ENCODE results near the gene ARVCF. TPM values are rescaled to one million over a fixed set of nuclear protein-coding genes. Genes with fewer than 3 reads are reported as not detected.
"Not testable (repeated sequence)": the region's sequence is repeated elsewhere in the genome, so short reads cannot be mapped to it uniquely, and the experiment has no call there.

The ARVCF gene
- total RNA-seq, 2 experiments from 2014 or later = 0.50 to 0.70 TPM

DNA sequence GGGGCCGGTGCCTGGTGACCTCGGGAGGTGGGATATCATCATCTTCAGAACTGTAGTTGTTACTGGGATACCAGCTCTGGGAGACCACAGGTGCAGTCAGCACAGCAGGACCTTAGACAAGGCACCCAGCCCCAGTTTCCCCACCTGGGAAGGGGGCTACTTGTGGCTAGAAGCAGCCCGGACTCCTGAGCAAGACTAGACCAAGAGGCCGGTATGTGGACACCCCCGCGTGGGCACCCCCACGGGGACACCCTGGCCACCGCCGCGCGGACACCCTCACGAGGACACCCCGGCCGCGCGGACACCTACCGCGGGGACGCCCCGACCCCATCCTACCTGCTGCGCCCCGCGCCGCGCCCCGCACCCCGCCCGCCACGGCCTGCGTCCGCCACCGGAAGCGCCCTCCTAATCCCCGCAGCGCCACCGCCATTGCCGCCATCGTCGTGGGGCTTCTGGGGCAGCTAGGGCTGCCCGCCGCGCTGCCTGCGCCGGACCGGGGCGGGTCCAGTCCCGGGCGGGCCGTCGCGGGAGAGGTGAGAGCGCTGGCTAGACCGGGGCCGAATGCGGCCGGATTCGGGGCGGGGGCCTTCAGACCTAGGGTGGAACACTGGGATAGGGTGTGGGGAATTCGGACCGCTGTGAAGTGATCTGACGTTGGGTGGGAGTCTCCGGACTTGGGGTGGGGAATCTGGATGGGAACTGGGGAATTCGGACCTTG, 75.1 kb downstream of the ARVCF start, which contains the start of the genes COMT and TXNRD2:
Gene COMT, plus strand, starts transcription at position 408 of the 718 bp plus-strand sequence. CDS start 20,755 bp downstream, outside the sequence.
Gene TXNRD2, minus strand, starts transcription at position 454 of the 718 bp plus-strand sequence. Its CDS starts 15 bp downstream, at position 439.
- no peaks in the 10 kb centered on the region for H3K27me3 Mint-ChIP-seq
- peak within 1 kb of the TSS; percentile 96 for H3K27ac Mint-ChIP-seq
- H3K36me3 Mint-ChIP-seq = peaks cover 6% of the 10 kb centered on the region
- peaks cover 22% of the 10 kb centered on the region for H3K4me1 Mint-ChIP-seq
- peaks cover 2% of the 10 kb centered on the region for H3K9me3 Mint-ChIP-seq (ENCODE audit: low read depth)
- CTCF ChIA-PET = interaction anchor here (2.3 to 3.6 kb wide), 2 partner anchors 31 to 211 kb away, joined by 11 read pairs; no protein-coding TSS in a partner anchor
- peak within 1 kb of the TSS; percentile 96 for H3K4me3 Mint-ChIP-seq
- DNase-seq (peak; percentile 84), ATAC-seq (peak; percentile 95)

DNA sequence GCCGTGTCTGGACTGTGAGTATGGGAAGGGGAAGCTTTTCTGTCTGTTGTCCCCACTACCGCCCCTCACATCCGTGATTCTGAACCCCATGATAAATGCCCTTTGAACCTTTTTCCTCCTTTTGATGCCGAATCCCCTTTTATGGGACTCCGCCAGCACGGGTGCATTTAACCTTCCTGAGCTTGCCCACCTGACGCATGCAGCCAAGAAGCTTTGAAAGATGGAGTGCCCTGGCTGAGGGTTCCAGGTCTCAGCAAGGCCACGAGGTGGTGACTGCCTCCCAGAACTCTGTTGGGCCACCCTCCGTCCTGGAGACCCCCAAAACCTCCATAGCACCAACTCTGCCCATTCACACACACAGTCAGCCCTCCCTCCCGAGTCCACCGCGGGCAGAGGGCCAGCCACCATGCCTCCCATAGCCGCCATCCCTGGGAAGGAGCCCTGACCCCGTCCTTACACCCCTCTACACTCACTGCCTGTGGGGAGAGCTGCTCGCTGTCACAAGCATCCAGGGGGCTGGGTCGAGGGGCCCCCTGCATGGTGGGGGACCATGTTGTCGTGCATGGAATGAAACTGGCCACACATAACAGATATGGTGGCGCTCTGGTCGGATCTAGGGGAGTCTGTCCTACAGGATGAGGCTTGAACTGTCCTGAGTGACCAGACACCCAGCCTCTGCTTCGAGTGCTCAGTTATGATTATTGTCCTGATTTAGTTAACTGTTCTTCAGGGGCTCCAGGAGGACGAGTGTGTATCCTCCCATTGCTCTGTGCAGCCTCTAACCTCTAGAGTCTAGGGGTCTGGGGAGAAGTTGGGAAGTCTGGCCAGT, 75.9 kb downstream of the ARVCF start:
- DNase-seq (no peak), ATAC-seq (no peak)
- CTCF ChIA-PET = interaction anchor here (2.3 to 3.6 kb wide), 2 partner anchors 30 to 210 kb away, joined by 11 read pairs; no protein-coding TSS in a partner anchor

DNA sequence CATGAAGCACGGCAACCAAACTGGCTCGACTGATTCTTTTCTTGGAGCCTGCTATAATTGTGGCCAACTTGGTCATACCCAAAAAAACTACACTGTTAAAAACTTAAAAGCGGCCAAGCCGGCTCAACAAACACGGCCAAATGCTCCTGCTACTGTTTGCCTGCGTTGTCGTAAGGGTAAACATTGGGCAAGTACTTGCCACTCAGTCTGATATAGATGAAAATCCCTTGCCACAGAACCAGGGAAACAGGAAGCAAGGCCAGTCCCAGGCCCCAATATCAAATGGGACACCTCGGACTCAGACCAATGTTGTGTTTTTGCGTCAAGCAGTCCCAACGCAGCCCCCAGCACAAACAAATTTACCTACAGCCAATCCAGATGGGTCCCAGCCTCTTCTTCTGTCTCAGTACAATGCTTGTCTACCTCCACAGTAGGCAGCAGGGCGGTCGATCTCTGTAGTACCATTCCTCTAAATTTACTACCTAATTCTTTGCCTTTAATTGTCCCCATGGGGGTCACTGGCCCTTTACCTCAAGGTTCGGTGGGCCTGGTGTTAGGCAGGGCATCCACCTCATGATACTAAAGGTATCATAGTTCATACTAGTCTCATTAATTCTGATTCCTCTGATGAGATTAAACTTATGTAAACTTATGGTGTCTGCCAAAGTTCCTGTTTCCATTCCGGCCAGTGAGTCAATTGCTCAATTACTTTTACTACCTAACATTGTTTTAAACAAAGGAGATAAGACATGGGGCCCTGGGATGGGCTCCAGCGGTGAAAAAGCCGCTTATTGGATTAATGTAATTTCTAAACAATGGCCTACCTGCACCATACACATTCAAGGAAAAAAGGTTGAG, 78.8 kb downstream of the ARVCF start:
- ATAC-seq = no peak
- Mint-ChIP-seq H3K36me3 (peaks cover 16% of the 10 kb centered on the region), H3K4me3 (no peak overlapping the region), H3K27ac (no peak overlapping the region), H3K27me3 (no peaks in the 10 kb centered on the region), H3K9me3 (ENCODE audit: low read depth) (peaks cover 6% of the 10 kb centered on the region), H3K4me1 (peaks cover 10% of the 10 kb centered on the region)
- no peak for DNase-seq
- CTCF ChIA-PET = no interaction called here

More for the DNA sequence above, 75.9 kb downstream of the ARVCF start:
- peak overlapping the region; percentile 96 for H3K4me3 Mint-ChIP-seq
- H3K36me3 Mint-ChIP-seq = peaks cover 13% of the 10 kb centered on the region
- peak overlapping the region; percentile 96 for H3K27ac Mint-ChIP-seq
- peaks cover 6% of the 10 kb centered on the region for H3K9me3 Mint-ChIP-seq (ENCODE audit: low read depth)
- peaks cover 20% of the 10 kb centered on the region for H3K4me1 Mint-ChIP-seq
- H3K27me3 Mint-ChIP-seq = no peaks in the 10 kb centered on the region

GRCh38 chr22:19936513-19936912, 80.1 kb downstream of the ARVCF start:
- no peak overlapping the region for H3K4me3 Mint-ChIP-seq
- H3K27ac Mint-ChIP-seq = no peak overlapping the region
- CTCF ChIA-PET = no interaction called here
- no peaks in the 10 kb centered on the region for H3K27me3 Mint-ChIP-seq
- H3K4me1 Mint-ChIP-seq = peaks cover 5% of the 10 kb centered on the region
- peaks cover 16% of the 10 kb centered on the region for H3K36me3 Mint-ChIP-seq
- ATAC-seq (no peak), DNase-seq (no peak)
- peaks cover 6% of the 10 kb centered on the region for H3K9me3 Mint-ChIP-seq (ENCODE audit: low read depth)

GRCh38 chr22:19935123-19935718, 81.4 kb downstream of the ARVCF start:
- H3K27ac Mint-ChIP-seq; H3K9me3 Mint-ChIP-seq (ENCODE audit: low read depth); H3K27me3 Mint-ChIP-seq; H3K4me3 Mint-ChIP-seq; DNase-seq; H3K4me1 Mint-ChIP-seq; CTCF ChIA-PET; ATAC-seq: not testable (repeated sequence)
- H3K36me3 Mint-ChIP-seq = peaks cover 16% of the 10 kb centered on the region

GRCh38 chr22:19933341-19934241, 83.0 kb downstream of the ARVCF start:
- Mint-ChIP-seq H3K36me3 (peaks cover 16% of the 10 kb centered on the region), H3K27ac (no peak overlapping the region), H3K4me1 (no peaks in the 10 kb centered on the region), H3K9me3 (ENCODE audit: low read depth) (peaks cover 6% of the 10 kb centered on the region), H3K27me3 (no peaks in the 10 kb centered on the region), H3K4me3 (no peak overlapping the region)
- CTCF ChIA-PET = interaction anchor here (1.0 kb wide), 1 partner anchor 41 kb away, joined by 4 read pairs; no protein-coding TSS in a partner anchor
- no peak for DNase-seq
- ATAC-seq = no peak

- DNase-seq = no peak
- Mint-ChIP-seq H3K4me3 (no peak overlapping the region), H3K36me3 (peaks cover 16% of the 10 kb centered on the region), H3K27me3 (no peaks in the 10 kb centered on the region), H3K4me1 (no peaks in the 10 kb centered on the region), H3K9me3 (ENCODE audit: low read depth) (peaks cover 6% of the 10 kb centered on the region), H3K27ac (no peak overlapping the region)
- CTCF ChIA-PET = no interaction called here
- no peak for ATAC-seq
These were observed 84.0 kb downstream of the ARVCF start for GRCh38 chr22:19932367-19933206.

GRCh38 chr22:19931514-19931913, 85.1 kb downstream of the ARVCF start:
- DNase-seq = no peak
- no peak overlapping the region for H3K4me3 Mint-ChIP-seq
- peaks cover 4% of the 10 kb centered on the region for H3K9me3 Mint-ChIP-seq (ENCODE audit: low read depth)
- CTCF ChIA-PET = no interaction called here
- peaks cover 13% of the 10 kb centered on the region for H3K36me3 Mint-ChIP-seq
- H3K27me3 Mint-ChIP-seq = no peaks in the 10 kb centered on the region
- no peaks in the 10 kb centered on the region for H3K4me1 Mint-ChIP-seq
- no peak overlapping the region for H3K27ac Mint-ChIP-seq
- ATAC-seq = no peak

DNA sequence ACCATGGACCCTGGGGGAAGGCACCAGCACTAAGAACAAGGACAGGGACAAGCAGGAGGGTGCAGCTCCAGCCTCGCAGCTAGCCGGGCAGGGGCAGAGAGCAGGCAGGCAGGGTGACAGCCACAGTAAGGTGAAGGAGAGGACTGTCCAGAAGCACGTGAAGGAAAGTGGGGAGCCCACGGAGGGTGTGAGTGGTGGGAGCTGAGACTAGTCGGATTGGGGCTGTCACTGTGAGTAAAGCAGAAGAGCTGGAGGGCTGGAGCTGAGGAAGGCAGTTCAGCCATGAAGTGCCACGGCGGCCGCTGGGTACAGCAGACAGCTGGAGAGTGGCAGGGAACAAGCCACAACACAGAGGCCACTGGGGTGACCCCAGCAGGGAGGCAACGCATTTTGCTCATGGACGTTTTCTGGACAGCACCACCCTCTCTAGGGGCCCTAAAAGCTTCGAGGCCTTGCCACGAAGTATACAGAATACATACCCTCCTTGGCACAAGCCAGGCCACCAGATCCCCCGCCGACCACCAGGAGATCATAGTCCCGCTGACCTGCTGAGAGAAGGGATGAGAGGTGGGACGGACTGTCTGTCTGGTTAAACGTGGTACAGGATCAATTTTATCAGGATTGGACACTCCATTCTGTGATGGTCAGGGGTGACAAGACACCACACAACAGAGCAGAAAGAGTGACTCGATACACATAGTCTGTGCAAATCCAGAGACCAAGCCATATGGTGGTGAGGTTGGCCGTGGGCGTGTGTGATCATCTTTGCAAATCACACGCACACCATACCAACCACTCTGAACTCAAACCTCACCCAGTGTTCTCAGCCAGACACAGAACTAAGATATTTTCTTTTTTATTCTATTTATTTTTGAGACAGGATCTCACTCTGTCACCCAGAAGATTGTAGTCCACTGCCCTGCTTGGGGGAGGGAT, 85.8 kb downstream of the ARVCF start:
- no peaks in the 10 kb centered on the region for H3K27me3 Mint-ChIP-seq
- DNase-seq (no peak), ATAC-seq (no peak)
- H3K4me1 Mint-ChIP-seq = no peaks in the 10 kb centered on the region
- peaks cover 7% of the 10 kb centered on the region for H3K36me3 Mint-ChIP-seq
- no peaks in the 10 kb centered on the region for H3K9me3 Mint-ChIP-seq (ENCODE audit: low read depth)
- H3K4me3 Mint-ChIP-seq = no peak overlapping the region
- CTCF ChIA-PET = no interaction called here
- H3K27ac Mint-ChIP-seq = no peak overlapping the region

DNA sequence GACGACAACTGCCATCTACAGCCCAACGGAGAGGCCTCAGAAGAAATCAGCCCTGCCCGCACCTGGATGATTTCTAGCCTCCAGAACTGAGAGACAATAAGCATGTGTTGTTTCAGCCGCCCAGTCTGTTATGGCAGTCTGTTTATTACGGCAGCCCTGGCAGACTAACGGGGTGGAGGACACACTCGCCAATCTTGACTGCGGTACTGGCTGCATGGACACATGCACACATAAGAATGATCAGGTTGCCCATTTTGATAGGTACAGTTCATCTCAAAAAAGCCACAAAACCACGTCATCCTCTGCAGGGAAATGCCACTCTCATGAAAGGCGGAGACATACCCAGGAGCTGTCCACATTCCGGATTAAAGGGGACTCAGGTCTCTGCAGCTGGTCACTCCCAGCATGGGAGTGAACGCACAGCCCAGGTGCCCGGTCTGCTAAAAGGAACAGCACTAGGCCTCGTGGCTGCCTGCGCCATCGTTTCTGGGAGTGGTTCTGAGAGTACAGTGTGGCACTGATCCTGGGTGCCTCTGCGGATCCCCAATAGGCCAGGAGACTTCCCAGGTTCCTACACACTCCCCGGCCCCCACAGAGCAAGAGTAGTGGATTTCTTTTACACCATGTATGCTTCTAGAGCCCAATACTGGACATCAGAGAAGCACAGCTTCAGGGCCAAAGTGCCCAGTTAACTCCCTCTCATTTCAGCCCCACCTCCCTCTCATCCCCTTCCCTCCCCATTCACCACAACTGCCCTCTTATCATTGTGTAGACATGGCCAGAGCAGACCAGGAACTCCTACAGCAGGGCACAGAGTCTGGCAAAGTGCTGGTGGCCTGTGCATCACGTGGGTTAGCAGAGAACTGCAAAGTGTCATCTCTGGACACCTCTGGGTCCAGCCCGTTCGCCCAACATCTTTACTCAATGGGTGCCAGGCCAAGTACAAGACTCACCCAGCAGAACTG, 86.8 kb downstream of the ARVCF start:
- no peaks in the 10 kb centered on the region for H3K27me3 Mint-ChIP-seq
- no peaks in the 10 kb centered on the region for H3K36me3 Mint-ChIP-seq
- no peak overlapping the region for H3K27ac Mint-ChIP-seq
- H3K4me1 Mint-ChIP-seq = no peaks in the 10 kb centered on the region
- no peak for ATAC-seq
- H3K4me3 Mint-ChIP-seq = no peak overlapping the region
- CTCF ChIA-PET = no interaction called here
- DNase-seq = no peak
- no peaks in the 10 kb centered on the region for H3K9me3 Mint-ChIP-seq (ENCODE audit: low read depth)
